ENCODE data around the gene TAAR2.

TAAR2 gene, protein sequence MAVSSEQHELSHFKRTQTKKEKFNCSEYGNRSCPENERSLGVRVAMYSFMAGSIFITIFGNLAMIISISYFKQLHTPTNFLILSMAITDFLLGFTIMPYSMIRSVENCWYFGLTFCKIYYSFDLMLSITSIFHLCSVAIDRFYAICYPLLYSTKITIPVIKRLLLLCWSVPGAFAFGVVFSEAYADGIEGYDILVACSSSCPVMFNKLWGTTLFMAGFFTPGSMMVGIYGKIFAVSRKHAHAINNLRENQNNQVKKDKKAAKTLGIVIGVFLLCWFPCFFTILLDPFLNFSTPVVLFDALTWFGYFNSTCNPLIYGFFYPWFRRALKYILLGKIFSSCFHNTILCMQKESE

DNA sequence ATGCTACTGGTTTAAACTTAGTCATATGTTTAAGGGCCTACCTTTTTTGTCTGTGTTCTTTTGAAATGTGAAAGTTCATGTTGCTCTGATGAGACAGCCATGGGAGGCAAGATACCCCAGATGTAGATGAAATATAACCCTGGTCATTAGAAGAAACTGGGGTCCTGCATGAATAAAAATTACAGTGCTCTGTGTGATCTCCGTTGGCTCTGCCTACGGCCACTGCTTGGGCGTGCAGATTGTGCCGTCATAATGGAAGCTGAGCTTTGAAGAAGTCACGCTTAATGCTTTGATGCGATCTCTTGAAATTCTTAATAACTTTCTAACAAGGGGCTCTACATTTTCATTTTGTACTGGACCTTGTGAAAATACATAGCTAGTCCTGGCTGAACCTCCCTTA, at the start of gene TAAR2:
Gene TAAR2 (minus strand): TSS at position 101 of the 400 bp plus-strand sequence. CDS start 0 bp downstream, at position 101.
- no peak within 1 kb of the TSS for H3K4me3 ChIP-seq (ENCODE audit: low read depth, low read length)
- DNase-seq (ENCODE audit: low read depth, low spot score) = no peak
- in situ Hi-C loops (cut with HindIII; ENCODE audit: low sequenced_read_pairs) = no loop called here
- TF ChIP-seq, protein P1, sequence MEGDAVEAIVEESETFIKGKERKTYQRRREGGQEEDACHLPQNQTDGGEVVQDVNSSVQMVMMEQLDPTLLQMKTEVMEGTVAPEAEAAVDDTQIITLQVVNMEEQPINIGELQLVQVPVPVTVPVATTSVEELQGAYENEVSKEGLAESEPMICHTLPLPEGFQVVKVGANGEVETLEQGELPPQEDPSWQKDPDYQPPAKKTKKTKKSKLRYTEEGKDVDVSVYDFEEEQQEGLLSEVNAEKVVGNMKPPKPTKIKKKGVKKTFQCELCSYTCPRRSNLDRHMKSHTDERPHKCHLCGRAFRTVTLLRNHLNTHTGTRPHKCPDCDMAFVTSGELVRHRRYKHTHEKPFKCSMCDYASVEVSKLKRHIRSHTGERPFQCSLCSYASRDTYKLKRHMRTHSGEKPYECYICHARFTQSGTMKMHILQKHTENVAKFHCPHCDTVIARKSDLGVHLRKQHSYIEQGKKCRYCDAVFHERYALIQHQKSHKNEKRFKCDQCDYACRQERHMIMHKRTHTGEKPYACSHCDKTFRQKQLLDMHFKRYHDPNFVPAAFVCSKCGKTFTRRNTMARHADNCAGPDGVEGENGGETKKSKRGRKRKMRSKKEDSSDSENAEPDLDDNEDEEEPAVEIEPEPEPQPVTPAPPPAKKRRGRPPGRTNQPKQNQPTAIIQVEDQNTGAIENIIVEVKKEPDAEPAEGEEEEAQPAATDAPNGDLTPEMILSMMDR (IDR thresholded peaks at IDR 0.05; ENCODE audit: low read depth, low read length) = no peak

DNA sequence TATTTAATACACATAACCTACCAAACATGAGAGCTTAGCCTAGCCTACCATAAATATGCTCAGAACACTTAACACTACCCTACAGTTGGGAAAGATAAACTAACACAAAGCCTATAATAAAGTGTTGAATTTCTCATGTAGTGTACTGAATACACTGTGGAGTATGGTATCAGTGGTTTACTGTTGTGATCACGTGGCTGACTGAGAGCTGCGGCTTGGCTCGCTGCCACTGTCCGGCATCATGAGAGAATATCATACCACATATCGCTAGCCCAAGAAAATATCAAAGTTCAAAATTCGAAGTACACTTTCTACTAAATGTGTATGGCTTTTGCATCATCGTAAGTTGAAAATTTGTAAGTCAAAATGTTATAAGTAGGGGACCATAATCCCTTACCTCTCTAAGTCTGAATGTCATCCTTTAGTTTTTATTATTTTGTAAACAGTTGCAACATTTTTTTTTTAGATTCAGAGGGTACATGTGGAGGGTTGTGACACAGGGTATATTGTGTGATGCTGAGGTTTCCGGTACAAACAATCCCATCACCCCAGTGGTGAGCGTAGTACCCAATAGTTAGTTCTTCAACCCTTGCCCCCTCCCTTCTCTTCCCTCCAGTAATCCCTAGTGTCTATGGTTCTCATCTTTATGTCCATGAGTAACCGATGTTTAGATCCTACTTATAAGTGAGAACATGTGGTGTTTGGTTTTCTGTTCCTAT, 49.5 kb upstream of the TAAR2 start:
- TF ChIP-seq, protein P1 (IDR thresholded peaks at IDR 0.05; ENCODE audit: low read depth, low read length) = no peak
- in situ Hi-C loops (cut with HindIII; ENCODE audit: low sequenced_read_pairs) = no loop called here
- no peak overlapping the region for H3K4me3 ChIP-seq (ENCODE audit: low read depth, low read length)
- DNase-seq (ENCODE audit: low read depth, low spot score) = no peak

DNA sequence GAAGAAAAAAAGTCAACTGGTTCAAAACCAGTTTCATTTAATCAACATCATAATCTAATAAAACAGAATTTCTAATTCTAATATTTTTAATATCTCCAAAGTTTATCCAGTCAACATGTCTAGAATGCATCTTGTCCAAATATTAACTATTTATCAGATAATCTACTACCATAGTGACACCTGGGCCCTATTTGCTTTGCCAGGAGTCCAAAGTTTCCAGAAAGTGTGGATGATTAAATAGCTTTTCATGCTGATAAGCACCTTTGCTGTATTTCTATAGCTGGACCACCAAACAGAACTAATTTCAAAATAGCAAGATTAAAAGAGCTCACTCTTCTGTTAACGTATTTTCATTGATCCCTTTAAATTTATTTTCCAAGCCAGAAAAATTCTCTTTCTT, 47.2 kb upstream of the TAAR2 start:
- in situ Hi-C loops (cut with HindIII; ENCODE audit: low sequenced_read_pairs) = no loop called here
- TF ChIP-seq, protein P1 (IDR thresholded peaks at IDR 0.05; ENCODE audit: low read depth, low read length) = no peak
- no peak for DNase-seq (ENCODE audit: low read depth, low spot score)
- no peak overlapping the region for H3K4me3 ChIP-seq (ENCODE audit: low read depth, low read length)

DNA sequence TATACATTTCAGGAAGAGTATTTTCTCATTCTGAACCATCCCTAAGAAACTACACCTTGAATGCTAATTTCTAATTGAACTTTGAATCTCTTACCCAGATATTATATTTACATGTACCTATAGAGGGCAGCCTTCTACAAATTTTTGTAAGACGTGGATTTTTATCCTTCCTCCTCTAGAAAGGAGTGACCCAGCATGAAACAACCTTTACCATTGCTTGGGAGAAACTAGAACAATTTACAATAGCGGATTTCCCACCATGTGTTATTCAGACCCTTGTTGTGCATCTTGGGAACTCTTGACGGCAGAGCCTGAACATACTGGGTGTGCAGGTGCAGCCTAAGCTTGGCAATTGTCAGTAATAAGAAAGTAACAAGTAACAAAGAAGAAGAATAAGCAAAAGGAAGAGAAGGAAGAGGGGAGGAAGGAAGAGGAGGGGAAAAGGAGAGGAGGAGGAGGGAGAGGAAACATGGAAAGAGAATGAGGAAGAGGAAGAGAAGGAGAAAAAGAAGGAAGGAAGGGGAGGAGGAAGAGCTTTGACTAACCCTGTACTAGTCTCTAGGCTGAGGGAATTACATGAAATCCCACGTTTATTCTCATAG, 45.7 kb upstream of the TAAR2 start:
- TF ChIP-seq, protein P1 (IDR thresholded peaks at IDR 0.05; ENCODE audit: low read depth, low read length) = peak; percentile 35
- H3K4me3 ChIP-seq (ENCODE audit: low read depth, low read length) = no peak overlapping the region
- in situ Hi-C loops (cut with HindIII; ENCODE audit: low sequenced_read_pairs) = no loop called here
- peak; percentile 54 for DNase-seq (ENCODE audit: low read depth, low spot score)

DNA sequence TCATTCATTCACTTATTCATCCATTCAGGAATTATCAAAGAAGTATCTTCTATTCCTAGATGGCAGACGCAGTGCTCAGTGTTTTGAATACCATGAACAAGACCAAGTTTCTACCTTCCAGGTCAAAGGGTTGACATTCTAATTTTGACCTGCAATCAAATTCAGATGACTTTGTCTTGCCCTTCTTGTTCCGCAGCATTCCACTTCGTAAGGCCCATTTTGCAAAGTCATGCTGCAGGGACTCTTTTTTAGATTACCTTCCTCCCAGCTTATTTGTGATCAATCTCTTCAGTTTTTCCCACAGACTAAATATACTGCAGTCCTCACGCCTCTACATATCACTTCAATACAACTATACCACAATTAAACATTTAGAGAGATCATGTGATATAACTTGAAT, 42.0 kb upstream of the TAAR2 start:
- in situ Hi-C loops (cut with HindIII; ENCODE audit: low sequenced_read_pairs) = no loop called here
- DNase-seq (ENCODE audit: low read depth, low spot score) = no peak
- H3K4me3 ChIP-seq (ENCODE audit: low read depth, low read length) = no peak overlapping the region
- TF ChIP-seq, protein P1 (IDR thresholded peaks at IDR 0.05; ENCODE audit: low read depth, low read length) = no peak

DNA sequence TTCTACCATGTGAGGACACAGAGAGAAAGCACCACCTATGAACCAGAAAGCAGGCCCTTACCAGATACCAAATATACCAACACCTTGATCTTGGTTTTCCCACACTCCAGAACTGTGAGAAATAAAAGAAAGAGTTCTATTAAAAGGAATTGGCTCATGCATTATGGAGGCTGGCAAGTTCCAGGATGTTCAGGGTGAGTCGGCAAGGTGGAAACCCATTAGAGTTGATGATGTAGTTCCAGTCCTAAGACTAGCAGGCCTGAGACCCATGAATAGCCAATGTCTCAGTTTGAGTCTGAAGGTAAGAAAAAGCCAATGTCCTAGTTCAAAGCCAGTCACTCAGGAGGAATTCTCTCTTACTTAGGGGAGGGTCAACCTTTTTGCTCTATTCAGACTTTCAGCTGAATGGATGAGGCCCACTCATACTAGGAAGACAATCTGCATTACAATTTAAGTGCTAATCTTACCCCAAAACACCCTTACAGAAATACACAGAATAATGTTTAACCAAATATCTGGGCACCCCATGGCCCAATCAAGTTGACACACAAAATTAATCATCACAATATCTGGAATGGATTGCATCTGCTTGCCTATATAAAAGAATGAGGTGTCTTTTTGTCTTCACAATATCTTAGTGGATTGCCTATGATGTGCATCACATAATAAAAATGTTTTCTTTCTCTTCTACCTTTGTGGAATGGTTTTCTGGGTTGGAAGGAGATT, 40.4 kb upstream of the TAAR2 start:
- in situ Hi-C loops (cut with HindIII; ENCODE audit: low sequenced_read_pairs) = no loop called here
- no peak for DNase-seq (ENCODE audit: low read depth, low spot score)
- TF ChIP-seq, protein P1 (IDR thresholded peaks at IDR 0.05; ENCODE audit: low read depth, low read length) = no peak
- H3K4me3 ChIP-seq (ENCODE audit: low read depth, low read length) = no peak overlapping the region
